Epithelial cell of esophagus (primary cell): ENCODE results near the gene RAB28.

Source experiments
- DNase-seq: peaks from one replicate; pipeline ENCODE4 v3.0.0; 2010; ENCODE audit warnings: low read depth
- H3K4me3 ChIP-seq: 2 replicates; pipeline ENCODE4 v1.5.1; 2011; ENCODE audit warnings: mild to moderate bottlenecking, low read length, control low read depth
- TF ChIP-seq, protein P1 (sequence below): IDR thresholded peaks from 2 replicates; pipeline ENCODE4 v1.5.1; 2011; ENCODE audit warnings: low read depth, mild to moderate bottlenecking, low read length, control low read depth, inconsistent platforms; ENCODE audit not compliant: insufficient read depth; ENCODE audit errors: missing control alignments

RAB28 gene

DNA sequence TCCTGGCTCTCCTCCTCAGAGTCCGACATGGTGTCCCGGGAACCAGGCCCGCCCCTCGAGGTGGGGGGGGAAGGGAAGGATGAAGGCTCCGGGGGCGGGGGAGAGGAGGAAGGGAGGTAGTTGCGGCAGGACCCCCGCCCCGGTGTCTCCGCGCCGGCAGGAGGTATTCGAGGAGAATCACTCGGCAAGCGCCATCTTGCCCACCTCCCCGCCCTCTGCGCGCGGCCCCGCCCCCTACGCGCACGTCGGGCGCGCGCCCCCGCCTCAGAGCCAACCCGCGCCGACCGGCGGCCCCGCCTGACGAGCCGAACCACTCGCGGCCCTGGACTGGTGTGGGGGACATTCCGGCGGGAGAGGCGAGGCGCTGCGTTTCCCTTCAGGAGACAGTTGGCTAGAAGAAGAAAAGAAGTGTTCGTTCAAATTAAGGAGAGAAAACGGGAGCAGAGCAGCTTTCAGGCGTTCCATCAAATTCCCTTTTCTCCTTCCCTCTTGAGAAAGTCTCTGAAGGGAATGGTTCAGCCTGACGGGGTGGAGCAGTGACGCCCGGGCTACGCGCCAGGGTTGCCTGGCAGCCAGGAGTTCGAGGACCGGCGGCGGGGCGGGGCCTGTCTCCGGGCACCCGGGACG lies at the start of gene RAB28:
Gene RAB28, minus strand, starts transcription at position 219 of the 627 bp plus-strand sequence.
- DNase-seq: peak; percentile 95
- peak within 1 kb of the TSS; percentile 74 for H3K4me3 ChIP-seq
- TF ChIP-seq, protein P1, sequence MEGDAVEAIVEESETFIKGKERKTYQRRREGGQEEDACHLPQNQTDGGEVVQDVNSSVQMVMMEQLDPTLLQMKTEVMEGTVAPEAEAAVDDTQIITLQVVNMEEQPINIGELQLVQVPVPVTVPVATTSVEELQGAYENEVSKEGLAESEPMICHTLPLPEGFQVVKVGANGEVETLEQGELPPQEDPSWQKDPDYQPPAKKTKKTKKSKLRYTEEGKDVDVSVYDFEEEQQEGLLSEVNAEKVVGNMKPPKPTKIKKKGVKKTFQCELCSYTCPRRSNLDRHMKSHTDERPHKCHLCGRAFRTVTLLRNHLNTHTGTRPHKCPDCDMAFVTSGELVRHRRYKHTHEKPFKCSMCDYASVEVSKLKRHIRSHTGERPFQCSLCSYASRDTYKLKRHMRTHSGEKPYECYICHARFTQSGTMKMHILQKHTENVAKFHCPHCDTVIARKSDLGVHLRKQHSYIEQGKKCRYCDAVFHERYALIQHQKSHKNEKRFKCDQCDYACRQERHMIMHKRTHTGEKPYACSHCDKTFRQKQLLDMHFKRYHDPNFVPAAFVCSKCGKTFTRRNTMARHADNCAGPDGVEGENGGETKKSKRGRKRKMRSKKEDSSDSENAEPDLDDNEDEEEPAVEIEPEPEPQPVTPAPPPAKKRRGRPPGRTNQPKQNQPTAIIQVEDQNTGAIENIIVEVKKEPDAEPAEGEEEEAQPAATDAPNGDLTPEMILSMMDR: no peak

DNA sequence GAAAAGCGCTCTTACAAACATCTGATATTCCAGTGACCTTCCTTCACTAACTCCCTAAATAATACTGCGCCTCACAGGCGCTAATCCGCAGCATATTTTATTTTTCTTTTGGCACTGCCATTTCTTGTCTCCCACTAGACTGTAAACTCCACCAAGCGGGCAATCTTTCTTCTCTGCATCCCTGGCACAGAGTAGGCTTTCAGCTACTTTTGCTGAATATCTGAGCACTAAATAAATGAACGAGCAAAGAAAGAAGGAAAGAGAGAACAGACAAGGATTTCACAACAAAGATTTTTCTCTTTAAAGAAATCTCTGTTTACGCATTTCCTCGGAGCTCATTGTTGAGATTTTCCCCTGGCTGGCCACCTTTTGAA lies 47.5 kb upstream of the RAB28 start:
- DNase-seq: no peak
- TF ChIP-seq, protein P1: no peak
- no peak overlapping the region for H3K4me3 ChIP-seq

GRCh38 chr4:13530823-13531624 lies 46.9 kb upstream of the RAB28 start:
- no peak for DNase-seq
- TF ChIP-seq, protein P1: no peak

GRCh38 chr4:13529128-13529919 lies 45.2 kb upstream of the RAB28 start:
- TF ChIP-seq, protein P1: no peak
- no peak overlapping the region for H3K4me3 ChIP-seq
- DNase-seq: no peak

More at GRCh38 chr4:13530823-13531624, 46.9 kb upstream of the RAB28 start:
- H3K4me3 ChIP-seq: no peak overlapping the region

DNA sequence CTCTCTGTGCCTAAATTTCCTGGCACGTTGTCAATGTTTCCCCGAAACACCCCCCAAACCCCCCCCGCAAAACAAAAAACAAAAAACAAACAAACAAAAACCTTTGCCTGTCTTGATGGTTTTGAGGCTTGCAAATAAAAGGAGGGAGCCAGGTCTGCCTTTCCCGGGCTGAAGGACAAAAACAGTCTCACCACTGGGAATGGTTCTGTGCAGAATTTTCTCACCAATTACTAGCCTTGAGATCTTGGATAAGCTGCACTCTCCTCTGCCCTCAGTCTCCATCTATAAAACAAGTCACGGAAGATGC lies 44.6 kb upstream of the RAB28 start:
- DNase-seq: no peak
- no peak overlapping the region for H3K4me3 ChIP-seq
- TF ChIP-seq, protein P1: no peak

GRCh38 chr4:13527981-13528820 lies 44.1 kb upstream of the RAB28 start:
- H3K4me3 ChIP-seq: no peak overlapping the region
- TF ChIP-seq, protein P1: no peak
- peak; percentile 60 for DNase-seq
